Stimulated activated CD8-positive, alpha-beta memory T cell treated with anti-CD3 and anti-CD28 coated beads, Interleukin-2, amount 100 ng/mL, for 1 hour (primary cell): ENCODE data around the gene TAS2R46.
"Not testable (repeated sequence)": the region's sequence is repeated elsewhere in the genome, so short reads cannot be mapped to it uniquely, and the experiment has no call there.

Experiments used
- DNase-seq, 2 donors: peaks; one replicate each; pipeline ENCODE4 v3.0.0-alpha.2; 2020; ENCODE audit warnings: low read depth in 2 of 2

The TAS2R46 gene, protein sequence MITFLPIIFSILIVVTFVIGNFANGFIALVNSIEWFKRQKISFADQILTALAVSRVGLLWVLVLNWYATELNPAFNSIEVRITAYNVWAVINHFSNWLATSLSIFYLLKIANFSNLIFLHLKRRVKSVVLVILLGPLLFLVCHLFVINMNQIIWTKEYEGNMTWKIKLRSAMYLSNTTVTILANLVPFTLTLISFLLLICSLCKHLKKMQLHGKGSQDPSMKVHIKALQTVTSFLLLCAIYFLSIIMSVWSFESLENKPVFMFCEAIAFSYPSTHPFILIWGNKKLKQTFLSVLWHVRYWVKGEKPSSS

DNA sequence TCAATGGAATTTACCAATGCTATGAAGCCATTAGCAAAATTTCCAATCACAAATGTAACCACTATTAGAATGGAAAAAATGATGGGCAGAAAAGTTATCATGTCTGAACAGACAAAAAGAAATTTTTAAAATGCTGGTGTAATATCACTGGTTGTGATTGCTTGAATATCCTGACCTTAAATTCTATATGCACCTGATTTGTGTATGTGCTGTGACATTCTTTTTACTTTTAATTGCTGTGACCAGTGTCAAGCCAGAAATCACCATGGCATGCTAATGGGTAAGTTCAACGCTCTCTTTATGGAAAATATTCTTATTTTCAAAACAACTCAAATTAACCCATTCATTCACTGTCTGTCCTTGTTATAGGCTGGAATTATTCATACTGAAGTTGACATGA lies at the start of gene TAS2R46:
TSS of gene TAS2R46 (minus strand) at position 101 of the 400 bp plus-strand sequence. CDS start at position 101, 0 bp downstream.
- not testable (repeated sequence) for DNase-seq

- not testable (repeated sequence) for DNase-seq
Measured at GRCh38 chr12:11111213-11111612, 49.1 kb upstream of the TAS2R46 start.

DNA sequence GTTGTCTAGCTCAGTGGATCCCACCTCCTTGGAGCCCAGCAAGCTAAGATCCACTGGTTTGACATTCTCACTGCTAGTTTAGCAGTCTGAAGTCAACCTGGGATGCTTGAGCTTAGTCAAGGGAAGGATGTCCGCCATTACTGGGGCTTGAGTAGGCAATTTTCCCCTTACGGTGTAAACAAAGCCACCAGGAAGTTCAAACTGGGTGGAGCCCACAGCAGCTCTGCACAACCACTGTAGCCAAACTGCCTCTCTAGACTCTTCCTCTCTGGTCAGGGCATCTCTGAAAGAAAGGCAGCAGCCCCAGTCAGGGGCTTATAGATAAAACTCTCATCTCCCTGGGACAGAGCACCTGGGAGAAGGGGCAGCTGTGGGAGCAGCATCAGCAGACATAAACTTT lies 46.8 kb upstream of the TAS2R46 start:
- no peak for DNase-seq

GRCh38 chr12:11107719-11108118 lies 45.6 kb upstream of the TAS2R46 start:
- no peak for DNase-seq

GRCh38 chr12:11106288-11106687 lies 44.2 kb upstream of the TAS2R46 start:
- DNase-seq: no peak

DNA sequence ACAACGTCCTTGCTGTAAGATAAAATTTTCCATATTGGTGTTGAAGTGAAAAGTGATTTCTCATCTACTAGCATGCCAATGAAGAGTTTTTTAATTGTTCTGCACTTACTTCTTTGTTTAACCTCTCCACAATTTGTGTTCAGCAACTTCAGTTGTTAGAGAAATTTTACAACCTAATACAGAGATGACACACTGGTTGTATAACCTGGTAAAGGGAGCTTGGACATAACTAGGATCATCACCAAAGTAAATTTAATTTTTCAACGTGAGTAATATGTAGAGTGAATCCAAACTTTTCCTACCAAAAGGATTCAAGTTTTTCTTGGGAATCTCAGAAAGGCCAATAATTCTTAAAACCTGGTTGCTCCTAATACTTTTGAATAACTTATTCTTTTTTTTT lies 43.5 kb upstream of the TAS2R46 start:
- DNase-seq: no peak

DNA sequence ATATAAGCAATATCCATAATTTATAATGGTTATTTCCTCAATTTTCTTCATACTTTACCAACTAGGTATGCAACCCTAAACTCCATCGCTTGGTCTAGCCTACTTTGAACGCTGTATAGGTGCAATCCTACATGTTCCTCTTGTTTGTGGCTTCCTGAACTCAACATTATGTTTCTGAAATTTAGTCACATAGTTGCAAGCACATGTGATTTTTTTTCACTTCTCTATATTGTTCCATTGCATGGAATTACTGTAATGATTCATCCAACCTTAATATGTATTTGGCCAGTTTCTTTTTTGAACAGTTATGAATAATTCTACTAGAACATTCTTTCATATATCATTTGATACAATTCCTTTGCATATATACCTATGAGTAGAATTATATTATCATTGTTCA lies 32.8 kb upstream of the TAS2R46 start:
- not testable (repeated sequence) for DNase-seq

GRCh38 chr12:11092128-11092527 lies 30.0 kb upstream of the TAS2R46 start, which contains the start of gene TAS2R43:
TSS of gene TAS2R43 (minus strand) at chr12:11092313. CDS start at chr12:11092229, 84 bp downstream.
- DNase-seq: no peak

DNA sequence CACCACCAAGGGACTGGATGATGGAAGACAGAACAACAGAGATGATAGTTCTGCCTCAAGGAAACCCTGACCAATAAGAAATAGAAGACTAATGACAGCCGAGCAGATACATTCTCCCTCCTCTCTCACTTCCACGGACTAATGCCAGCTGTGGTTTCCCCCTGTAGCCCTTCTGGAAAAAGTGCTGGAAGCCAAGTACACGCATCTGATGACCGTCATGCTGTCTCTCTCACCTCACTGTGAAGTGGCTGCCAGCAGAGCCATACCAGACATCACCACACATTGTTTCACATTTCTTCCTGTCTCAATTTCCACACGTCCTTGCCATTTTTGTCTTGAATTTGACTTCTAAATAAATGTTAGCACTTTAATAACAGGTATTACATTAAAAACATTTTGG lies 27.2 kb upstream of the TAS2R46 start:
- DNase-seq: no peak

GRCh38 chr12:11085419-11085818 lies 23.3 kb upstream of the TAS2R46 start:
- DNase-seq: no peak

DNA sequence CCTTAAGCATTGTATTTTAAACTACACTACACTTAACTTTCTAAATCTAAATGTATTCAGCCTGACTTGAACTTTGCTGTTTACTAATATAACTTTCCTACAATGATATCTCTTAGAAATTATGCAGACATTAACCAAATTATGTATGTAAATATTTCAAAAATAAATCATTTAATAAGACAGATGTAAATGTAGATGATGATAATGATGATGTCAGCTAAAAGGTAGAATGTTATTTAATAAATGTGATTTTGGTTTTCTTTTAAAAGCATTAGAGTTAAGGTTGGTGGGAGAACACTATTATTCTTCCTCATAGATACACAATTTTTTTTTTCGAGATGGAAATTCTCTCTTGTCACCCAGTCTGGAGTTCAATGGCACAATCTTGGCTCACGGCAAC lies 19.9 kb upstream of the TAS2R46 start:
- no peak for DNase-seq

DNA sequence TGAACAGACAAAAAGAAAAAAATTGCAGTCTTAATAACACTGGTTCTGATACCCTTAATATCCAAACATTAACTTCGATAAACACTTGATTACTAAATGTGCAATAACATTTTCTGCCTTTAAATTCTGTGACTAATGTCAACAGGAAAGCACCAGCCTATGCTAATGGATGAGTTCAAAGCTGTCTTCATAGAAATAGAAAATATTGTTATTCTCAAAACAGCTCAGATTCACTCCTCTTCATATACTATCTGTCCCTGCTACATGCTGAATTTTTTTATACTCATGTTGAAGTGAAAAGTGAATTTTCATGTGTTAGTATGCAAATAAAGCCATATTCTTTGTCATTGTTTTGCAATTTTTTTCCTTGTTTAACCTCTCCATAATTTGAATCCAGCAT lies 16.2 kb upstream of the TAS2R46 start:
- DNase-seq: no peak

- no peak for DNase-seq
Measured at GRCh38 chr12:11075642-11076041, 13.5 kb upstream of the TAS2R46 start.

GRCh38 chr12:11071414-11071813 lies 9.3 kb upstream of the TAS2R46 start:
- DNase-seq: no peak

GRCh38 chr12:11070999-11071398 lies 8.9 kb upstream of the TAS2R46 start:
- DNase-seq: no peak

- DNase-seq: no peak
Measured at GRCh38 chr12:11069854-11070365, 7.8 kb upstream of the TAS2R46 start.

DNA sequence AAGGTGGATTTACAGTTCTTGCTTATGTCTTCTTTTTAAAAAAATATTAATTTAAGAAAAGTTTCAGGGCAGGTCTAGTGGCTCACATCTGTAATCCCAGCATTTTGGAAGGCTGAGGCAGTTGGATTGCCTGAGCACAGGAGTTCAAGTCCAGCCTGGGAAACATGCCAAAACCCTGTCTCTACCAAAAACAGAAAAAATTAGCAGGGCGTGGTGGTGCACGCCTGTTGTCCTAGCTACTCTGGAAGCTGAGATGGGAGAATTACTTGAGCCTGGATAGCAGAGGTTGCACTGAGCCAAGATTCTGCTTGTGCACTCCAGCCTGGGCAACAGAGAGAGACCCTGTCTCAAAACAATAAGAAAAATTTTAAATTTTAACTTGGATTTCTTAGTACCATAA lies 5.4 kb upstream of the TAS2R46 start:
- no peak for DNase-seq

DNA sequence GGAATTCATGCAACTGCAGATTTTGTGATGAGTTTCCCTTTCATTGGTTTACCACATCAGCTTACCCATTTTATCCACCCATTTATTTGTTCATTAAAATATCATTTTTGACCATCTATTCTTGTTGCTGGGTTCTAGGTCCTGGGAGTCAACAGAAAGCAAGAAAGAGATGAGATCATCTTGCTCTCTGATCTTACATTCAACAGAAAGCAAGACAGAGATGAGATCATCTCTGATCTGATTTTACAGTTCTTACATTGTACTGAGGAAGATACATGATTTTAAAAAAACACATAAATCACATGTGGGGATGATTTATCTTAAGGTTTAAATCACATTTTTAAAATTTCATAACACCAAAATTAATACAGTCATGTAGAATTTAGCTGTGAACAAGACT lies 2.3 kb downstream of the TAS2R46 start:
- no peak for DNase-seq

DNA sequence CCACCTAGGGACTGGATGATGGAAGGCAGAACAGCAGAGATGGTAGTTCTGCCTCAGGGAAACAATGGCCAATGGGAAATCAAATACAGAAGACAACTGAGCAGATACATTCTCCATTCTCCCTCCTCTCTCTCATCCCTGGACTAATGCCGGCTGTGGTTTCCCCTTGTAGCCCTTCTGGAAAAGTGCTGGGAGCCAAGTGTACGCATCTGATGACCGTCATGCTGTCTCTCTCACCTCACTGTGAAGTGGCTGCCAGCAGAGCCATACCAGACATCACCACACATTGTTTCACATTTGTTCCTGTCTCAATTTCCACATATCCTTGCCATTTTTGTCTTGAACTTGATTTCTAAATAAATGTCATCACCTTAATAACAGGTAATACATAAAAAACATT lies 3.1 kb downstream of the TAS2R46 start:
- DNase-seq: no peak

GRCh38 chr12:11055306-11055705 lies 6.8 kb downstream of the TAS2R46 start:
- DNase-seq: no peak

DNA sequence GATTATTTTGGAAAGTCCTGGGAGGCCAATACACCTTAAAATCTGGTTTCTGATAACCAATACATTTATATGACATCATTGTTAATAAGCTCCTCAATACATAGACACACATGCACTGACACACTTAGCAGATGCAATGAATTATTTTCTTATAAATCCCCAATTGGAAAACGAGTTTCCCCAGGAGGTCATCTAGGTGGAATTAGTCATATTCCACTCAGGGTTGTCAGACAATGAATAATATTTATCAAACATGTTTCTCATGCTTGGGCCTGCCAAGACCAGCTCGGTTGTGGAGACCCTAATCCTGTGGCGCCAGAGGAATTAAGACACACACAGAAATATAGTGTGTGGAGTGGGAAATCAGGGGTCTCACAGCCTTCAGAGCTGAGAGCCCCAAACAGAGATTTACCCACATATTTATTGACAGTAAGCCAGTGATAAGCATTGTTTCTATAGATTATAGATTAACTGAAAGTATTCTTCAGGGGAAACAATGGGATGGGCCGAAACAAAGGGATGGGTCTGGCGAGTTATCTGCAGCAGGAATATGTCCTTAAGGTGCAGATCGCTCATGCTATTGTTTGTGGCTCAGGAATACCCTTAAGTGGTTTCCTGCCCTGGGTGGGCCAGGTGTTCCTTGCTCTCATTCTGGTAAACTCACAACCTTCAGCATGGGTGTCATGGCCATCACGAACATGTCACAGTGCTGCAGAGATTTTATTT lies 12.1 kb downstream of the TAS2R46 start:
- DNase-seq: not testable (repeated sequence)

- DNase-seq: not testable (repeated sequence)
Measured at GRCh38 chr12:11041366-11041765, 20.7 kb downstream of the TAS2R46 start.

GRCh38 chr12:11040162-11040561 lies 21.9 kb downstream of the TAS2R46 start:
- DNase-seq: no peak
